GM12878 (cell line): ENCODE measurements around the gene ETV6. TPM values are rescaled to one million over a fixed set of nuclear protein-coding genes. Genes with fewer than 3 reads are reported as not detected.
A peak's percentile ranks its signal among the peaks of the same experiment; 100 is the strongest.

ENCODE experiments used
- CEBPB ChIP-seq, 2 experiments: fragments of 150-350 bp in 1 of 2; IDR thresholded peaks; 2 replicates each; pipeline ENCODE4 v1.6.1; 2012 to 2014; ENCODE audit warnings: low read depth in 2 of 2, low read length in 2 of 2, borderline replicate concordance in 1 of 2, inconsistent platforms in 1 of 2
- EED ChIP-seq: sonication (generic); IDR thresholded peaks from 2 replicates; pipeline ENCODE4 v1.6.1; 2016; ENCODE audit warnings: antibody characterized with exemption, low read depth
- EZH2 ChIP-seq: IDR thresholded peaks from 2 replicates; pipeline ENCODE4 v1.6.1; 2012; ENCODE audit warnings: low read depth, mild to moderate bottlenecking, control low read depth, inconsistent platforms, low read length, borderline replicate concordance; ENCODE audit not compliant: control insufficient read depth
- GATAD2B ChIP-seq: fragments of 450-650 bp; conservative IDR thresholded peaks from 2 replicates; pipeline ENCODE4 v1.6.1; 2017; ENCODE audit warnings: low read depth, mild to moderate bottlenecking, moderate library complexity
- HDAC2 ChIP-seq: fragments of 200-600 bp; sonication (generic); IDR thresholded peaks from 2 replicates; pipeline ENCODE4 v1.6.1; 2017
- HDAC6 ChIP-seq: fragments of 200-600 bp; sonication (generic); IDR thresholded peaks from one replicate; pipeline ENCODE4 v1.8.0; 2017; ENCODE audit warnings: antibody characterized with exemption; ENCODE audit not compliant: unreplicated experiment
- KDM1A ChIP-seq: fragments of 200-600 bp; sonication (generic); IDR thresholded peaks from 2 replicates; pipeline ENCODE4 v1.6.1; 2016; ENCODE audit warnings: borderline replicate concordance
- NFIC ChIP-seq: IDR thresholded peaks from 2 replicates; pipeline ENCODE4 v1.6.1; 2012; ENCODE audit warnings: low read depth, mild to moderate bottlenecking, inconsistent platforms, low read length, moderate library complexity
- NFYA ChIP-seq: IDR thresholded peaks from 2 replicates; pipeline ENCODE4 v1.6.1; 2011; ENCODE audit warnings: low read depth, mild to moderate bottlenecking, low read length, improper control_type of control experiment, borderline replicate concordance
- NR2F1 ChIP-seq: fragments of 450-650 bp; conservative IDR thresholded peaks from 2 replicates; pipeline ENCODE4 v1.6.1; 2017; ENCODE audit warnings: mild to moderate bottlenecking
- PAX8 ChIP-seq: fragments of 450-650 bp; IDR thresholded peaks from 2 replicates; pipeline ENCODE4 v1.6.1; 2017; ENCODE audit warnings: mild to moderate bottlenecking, moderate library complexity
- SMC3 ChIP-seq: IDR thresholded peaks from 2 replicates; pipeline ENCODE4 v1.6.1; 2011; ENCODE audit warnings: low read length, improper control_type of control experiment, borderline replicate concordance
- SP1 ChIP-seq: IDR thresholded peaks from one replicate; pipeline ENCODE4 v1.6.1; 2011; ENCODE audit warnings: low read depth, low read length
- STAT1 ChIP-seq: fragments of 450-650 bp; conservative IDR thresholded peaks from 2 replicates; pipeline ENCODE4 v1.6.1; 2014; ENCODE audit warnings: antibody characterized with exemption, mild to moderate bottlenecking
- TCF7 ChIP-seq: IDR thresholded peaks from 2 replicates; pipeline ENCODE4 v1.6.1; 2014; ENCODE audit warnings: antibody characterized with exemption, borderline replicate concordance
- WRNIP1 ChIP-seq: IDR thresholded peaks from 2 replicates; pipeline ENCODE4 v1.6.1; 2011; ENCODE audit warnings: low read depth, low read length, improper control_type of control experiment, borderline replicate concordance
- polyA plus RNA-seq, 11 experiments: library from polyadenylated mRNA; depleted of rRNA in 4 of 11; unstranded in 6 of 11; stranded (reverse) in 5 of 11; fragments of >200 nt; fragmentation: Nextera tagmentation in 4 of 11; fragmentation: Illumina TruSeq in 1 of 11; extraction: Ambion mirVana in 4 of 11; extraction: Trizol in 1 of 11; gene quantifications; 1 replicate in 1 of 11; 2 replicates in 10 of 11; pipeline versions ENCODE4 v1.2.1 to v1.2.3, GENCODE V29; 2011 to 2016; ENCODE audit warnings: inconsistent platforms in 2 of 11, missing spikeins in 2 of 11, low read depth in 1 of 11
- total RNA-seq, 4 experiments: library from RNA; depleted of rRNA in 3 of 4; stranded (reverse); fragments of >200 nt in 3 of 4; fragmentation: Illumina TruSeq in 1 of 4; extraction: Trizol in 1 of 4; gene quantifications; 2 replicates each; pipeline versions ENCODE4 v1.2.1 to v1.2.3, GENCODE V29; 2013 to 2021
- TF ChIP-seq, protein P1 (sequence below): fragments of 450-650 bp; IDR thresholded peaks from 2 replicates; pipeline ENCODE4 v1.6.1; 2017; ENCODE audit warnings: mild to moderate bottlenecking
- TF ChIP-seq, protein P2 (sequence below): fragments of 450-650 bp; formaldehyde crosslinking; IDR thresholded peaks from 2 replicates; pipeline ENCODE4 v1.5.0; 2022; ENCODE audit warnings: mild to moderate bottlenecking, missing genetic modification characterization
- TF ChIP-seq, protein P3 (sequence below), 3 experiments: IDR thresholded peaks in 2 of 3; conservative IDR thresholded peaks in 1 of 3; 2 replicates each; pipeline ENCODE4 v1.5.1; 2011; ENCODE audit warnings: low read depth in 3 of 3, low read length in 3 of 3, mild to moderate bottlenecking in 3 of 3, control low read depth in 2 of 3, moderate library complexity in 2 of 3, inconsistent platforms in 1 of 3, mixed read lengths in 1 of 3; ENCODE audit not compliant: control insufficient read depth in 2 of 3, insufficient read depth in 1 of 3; ENCODE audit errors: extremely low read depth in 1 of 3

ETV6 gene
- total and polyA plus RNA-seq, 10 of the 15 experiments (the other 5 are each of a cell fraction or from before 2014, with no cell fraction given) = 6.6 to 74.8 (median 24.6) TPM

DNA sequence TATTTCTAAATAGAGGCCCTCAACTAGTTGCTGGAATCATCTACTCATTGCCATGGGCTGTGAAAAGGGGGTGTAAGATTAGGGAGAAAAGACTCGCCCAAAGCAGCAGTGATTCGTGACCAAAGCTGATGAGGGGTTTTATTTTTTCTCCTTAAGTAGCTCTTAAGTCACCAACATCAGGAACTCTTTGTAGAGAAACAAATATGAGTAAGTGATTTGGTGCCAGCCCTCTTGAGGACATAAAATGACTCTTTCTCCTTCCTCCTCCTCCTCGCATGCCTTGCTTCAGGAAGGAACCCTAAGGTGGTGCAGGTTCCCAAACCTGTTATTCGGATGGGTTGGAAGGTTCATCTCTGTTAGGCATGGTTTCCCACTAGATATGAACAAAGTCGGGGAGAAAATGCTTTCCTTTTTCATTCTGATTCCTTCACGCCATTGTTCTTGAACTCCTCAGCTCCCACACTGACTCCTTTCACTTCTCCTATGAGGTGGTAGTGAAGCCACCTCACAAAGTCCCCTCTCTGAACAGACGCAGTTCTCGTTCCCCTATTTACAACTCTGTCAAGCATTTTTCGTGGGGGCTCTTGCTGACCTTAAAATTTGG is 113.4 kb downstream of the ETV6 start (continued):
- TF ChIP-seq PAX8 (0 out of 2 replicates have a peak, but pooled peaks have one; percentile 40), EED (peak; percentile 91; the same call in 1 of the 2 replicates), NFIC (no peak), HDAC6 (no peak), WRNIP1 (no peak), NFYA (no peak), TCF7 (peak; percentile 21), SMC3 (peak; percentile 17; the same call in 1 of the 2 replicates), KDM1A (no peak), CEBPB (IDR thresholded peaks at IDR 0.05; ENCODE audit: borderline replicate concordance in 1 of 2, low read depth in 2 of 2, low read length in 2 of 2) (no peak), HDAC2 (no peak), STAT1 (no peak), EZH2 (no peak), NR2F1 (peak; percentile 18; the same call in 1 of the 2 replicates), SP1 (peak; percentile 46), GATAD2B (0 out of 2 replicates have a peak, but pooled peaks have one; percentile 47)
- TF ChIP-seq, protein P1, sequence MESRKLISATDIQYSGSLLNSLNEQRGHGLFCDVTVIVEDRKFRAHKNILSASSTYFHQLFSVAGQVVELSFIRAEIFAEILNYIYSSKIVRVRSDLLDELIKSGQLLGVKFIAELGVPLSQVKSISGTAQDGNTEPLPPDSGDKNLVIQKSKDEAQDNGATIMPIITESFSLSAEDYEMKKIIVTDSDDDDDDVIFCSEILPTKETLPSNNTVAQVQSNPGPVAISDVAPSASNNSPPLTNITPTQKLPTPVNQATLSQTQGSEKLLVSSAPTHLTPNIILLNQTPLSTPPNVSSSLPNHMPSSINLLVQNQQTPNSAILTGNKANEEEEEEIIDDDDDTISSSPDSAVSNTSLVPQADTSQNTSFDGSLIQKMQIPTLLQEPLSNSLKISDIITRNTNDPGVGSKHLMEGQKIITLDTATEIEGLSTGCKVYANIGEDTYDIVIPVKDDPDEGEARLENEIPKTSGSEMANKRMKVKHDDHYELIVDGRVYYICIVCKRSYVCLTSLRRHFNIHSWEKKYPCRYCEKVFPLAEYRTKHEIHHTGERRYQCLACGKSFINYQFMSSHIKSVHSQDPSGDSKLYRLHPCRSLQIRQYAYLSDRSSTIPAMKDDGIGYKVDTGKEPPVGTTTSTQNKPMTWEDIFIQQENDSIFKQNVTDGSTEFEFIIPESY = no peak
- TF ChIP-seq, protein P2, sequence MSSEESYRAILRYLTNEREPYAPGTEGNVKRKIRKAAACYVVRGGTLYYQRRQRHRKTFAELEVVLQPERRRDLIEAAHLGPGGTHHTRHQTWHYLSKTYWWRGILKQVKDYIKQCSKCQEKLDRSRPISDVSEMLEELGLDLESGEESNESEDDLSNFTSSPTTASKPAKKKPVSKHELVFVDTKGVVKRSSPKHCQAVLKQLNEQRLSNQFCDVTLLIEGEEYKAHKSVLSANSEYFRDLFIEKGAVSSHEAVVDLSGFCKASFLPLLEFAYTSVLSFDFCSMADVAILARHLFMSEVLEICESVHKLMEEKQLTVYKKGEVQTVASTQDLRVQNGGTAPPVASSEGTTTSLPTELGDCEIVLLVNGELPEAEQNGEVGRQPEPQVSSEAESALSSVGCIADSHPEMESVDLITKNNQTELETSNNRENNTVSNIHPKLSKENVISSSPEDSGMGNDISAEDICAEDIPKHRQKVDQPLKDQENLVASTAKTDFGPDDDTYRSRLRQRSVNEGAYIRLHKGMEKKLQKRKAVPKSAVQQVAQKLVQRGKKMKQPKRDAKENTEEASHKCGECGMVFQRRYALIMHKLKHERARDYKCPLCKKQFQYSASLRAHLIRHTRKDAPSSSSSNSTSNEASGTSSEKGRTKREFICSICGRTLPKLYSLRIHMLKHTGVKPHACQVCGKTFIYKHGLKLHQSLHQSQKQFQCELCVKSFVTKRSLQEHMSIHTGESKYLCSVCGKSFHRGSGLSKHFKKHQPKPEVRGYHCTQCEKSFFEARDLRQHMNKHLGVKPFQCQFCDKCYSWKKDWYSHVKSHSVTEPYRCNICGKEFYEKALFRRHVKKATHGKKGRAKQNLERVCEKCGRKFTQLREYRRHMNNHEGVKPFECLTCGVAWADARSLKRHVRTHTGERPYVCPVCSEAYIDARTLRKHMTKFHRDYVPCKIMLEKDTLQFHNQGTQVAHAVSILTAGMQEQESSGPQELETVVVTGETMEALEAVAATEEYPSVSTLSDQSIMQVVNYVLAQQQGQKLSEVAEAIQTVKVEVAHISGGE = no peak
- TF ChIP-seq, protein P3, sequence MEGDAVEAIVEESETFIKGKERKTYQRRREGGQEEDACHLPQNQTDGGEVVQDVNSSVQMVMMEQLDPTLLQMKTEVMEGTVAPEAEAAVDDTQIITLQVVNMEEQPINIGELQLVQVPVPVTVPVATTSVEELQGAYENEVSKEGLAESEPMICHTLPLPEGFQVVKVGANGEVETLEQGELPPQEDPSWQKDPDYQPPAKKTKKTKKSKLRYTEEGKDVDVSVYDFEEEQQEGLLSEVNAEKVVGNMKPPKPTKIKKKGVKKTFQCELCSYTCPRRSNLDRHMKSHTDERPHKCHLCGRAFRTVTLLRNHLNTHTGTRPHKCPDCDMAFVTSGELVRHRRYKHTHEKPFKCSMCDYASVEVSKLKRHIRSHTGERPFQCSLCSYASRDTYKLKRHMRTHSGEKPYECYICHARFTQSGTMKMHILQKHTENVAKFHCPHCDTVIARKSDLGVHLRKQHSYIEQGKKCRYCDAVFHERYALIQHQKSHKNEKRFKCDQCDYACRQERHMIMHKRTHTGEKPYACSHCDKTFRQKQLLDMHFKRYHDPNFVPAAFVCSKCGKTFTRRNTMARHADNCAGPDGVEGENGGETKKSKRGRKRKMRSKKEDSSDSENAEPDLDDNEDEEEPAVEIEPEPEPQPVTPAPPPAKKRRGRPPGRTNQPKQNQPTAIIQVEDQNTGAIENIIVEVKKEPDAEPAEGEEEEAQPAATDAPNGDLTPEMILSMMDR (IDR thresholded peaks at IDR 0.05 in 2 of 3, conservative IDR thresholded peaks at IDR 0.05 in 1 of 3; ENCODE audit: control insufficient read depth in 2 of 3, extremely low read depth in 1 of 3, insufficient read depth in 1 of 3, low read depth in 3 of 3, low read length in 3 of 3) = no peak
